HG03280 (cell line): Measurements from ENCODE around the gene TNFAIP1.

Experiments used
- ATAC-seq: cut with Tn5 transposase; IDR thresholded peaks from one replicate; pipeline ENCODE4 v1.9.1; 2021; ENCODE audit warnings: mild to moderate bottlenecking, moderate library complexity; ENCODE audit not compliant: unreplicated experiment

Gene TNFAIP1

GRCh38 chr17:28344435-28344901, 8.9 kb downstream of the TNFAIP1 start:
- ATAC-seq = no peak

GRCh38 chr17:28345419-28346198, 10.0 kb downstream of the TNFAIP1 start:
- ATAC-seq = no peak

DNA sequence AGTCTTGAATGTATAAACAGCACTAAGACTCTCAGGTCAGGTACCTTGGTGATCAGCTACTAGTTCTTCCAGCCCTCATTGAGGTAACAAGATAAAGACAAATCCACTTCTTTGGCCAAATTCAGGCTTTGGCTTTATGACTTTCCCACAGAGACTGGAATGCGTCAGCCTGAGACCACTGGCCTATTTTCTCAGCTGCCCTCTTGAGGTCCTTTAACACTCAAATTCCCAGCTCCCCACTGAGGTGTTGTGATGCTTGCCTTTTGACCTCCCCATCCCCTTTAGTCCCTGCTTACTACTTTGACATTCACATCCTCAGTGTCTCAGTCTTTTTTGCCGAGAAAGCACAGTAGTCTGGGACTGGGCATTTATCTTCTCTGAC, 10.6 kb downstream of the TNFAIP1 start:
- ATAC-seq = no peak

GRCh38 chr17:28346746-28347246, 11.2 kb downstream of the TNFAIP1 start:
- no peak for ATAC-seq

DNA sequence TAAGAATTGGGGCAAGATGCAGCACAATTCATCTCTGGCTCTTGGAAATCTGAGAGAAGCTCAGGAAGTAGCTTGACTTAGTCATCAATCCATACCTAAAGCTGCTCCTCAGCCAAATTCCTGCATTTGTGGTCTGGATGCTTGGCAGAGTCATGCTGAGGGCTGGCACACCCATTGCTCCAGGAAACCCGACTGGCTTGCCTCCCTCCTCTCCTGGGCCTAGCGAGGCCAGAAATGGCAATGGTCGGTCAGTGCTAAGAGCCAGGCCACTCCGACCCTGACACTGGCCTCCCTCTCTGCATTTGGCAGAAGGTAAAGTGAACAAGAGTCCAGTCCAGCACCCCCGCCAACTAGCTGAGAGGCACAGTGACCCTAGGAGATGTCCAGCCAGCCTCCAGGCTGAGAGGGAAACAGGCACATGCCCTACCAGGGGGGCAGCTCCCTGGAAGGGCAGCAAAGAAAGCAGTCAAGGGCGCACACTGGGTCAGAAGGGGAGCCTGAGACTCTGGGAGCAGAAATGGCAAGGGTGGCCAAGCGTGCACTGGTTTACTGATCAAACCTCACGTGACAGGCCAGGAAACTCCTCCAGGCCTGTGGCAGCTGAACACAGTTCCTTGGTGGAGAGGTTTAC, 11.8 kb downstream of the TNFAIP1 start:
- ATAC-seq = no peak

DNA sequence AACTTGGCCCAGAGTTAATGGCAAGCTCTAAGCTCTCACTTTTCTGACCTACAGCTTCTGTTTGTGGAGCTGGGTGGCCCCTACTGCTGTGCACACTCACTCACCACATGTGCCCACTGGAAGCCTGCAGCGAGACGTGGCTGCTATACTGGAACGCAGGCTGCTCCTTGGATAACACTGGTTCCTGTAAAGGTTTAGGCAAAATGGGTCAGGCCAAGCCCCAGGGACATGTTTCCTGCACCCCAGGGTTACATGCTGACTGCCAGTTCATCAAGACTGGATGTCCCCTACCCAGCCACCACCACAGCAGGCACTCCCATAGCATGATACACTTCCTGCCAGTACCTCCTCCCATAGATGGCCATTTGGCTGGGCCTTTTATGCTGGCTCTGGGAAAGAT, 13.4 kb downstream of the TNFAIP1 start:
- no peak for ATAC-seq

DNA sequence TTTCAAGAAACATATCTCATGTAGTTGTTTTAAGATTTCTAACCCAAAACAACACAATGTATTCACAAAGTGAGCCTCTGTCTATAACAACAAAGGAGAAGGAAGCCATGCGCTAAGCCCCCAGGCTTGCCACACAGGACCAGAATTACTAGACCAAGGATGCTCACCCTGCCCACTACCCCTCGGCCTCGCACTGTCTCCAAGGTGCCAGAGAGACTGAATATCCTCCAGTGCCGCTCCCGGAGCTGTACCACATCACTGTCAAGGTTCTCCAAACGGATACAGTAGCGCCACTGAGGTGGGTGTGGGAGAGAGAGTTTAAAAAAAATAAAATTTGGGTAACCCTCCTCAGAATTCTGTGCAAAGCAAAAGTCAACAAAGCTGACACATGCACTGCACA, 14.7 kb downstream of the TNFAIP1 start:
- ATAC-seq = no peak

DNA sequence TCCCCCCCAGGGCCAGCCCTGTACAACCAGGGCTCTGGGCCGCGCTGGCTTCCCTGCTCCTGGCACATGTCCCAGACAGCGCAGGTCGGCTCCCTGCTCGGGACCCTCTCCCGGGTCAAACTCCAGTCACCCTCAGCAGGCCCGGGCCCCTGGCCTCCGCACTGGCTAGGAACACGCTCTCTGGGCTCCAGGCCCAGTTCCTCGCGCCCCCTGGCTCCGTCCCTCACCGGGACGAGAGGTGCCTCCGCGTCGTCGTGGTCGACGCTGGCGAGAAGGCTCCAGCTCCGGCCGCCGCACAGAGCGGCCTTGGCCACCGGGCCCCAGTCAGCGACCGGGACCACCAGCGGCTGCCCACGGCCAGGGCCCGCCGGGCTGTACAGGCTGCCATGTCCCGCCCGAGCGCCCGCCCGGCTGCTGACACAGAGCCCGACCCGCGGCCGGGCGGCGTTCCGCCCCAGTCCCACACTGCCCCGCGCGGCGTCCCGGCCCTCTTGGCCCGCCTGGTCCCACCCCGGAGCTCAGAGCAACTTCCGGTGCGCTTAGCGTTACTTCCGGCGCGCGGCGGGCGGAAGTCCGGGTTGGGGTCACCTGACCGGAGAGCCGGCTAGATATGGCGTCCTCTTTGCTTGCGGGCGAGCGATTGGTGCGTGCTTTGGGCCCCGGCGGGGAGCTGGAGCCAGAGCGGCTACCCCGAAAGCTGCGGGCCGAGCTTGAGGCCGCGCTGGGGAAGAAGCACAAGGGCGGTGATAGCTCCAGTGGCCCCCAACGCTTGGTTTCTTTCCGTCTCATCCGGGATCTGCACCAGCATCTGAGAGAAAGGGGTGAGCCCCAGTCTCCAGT, 21.7 kb downstream of the TNFAIP1 start, which contains the start of gene POLDIP2:
TSS of gene POLDIP2 (minus strand) at position 467 of the 840 bp plus-strand sequence. CDS start at position 388, 79 bp downstream.
- peak; percentile 96 for ATAC-seq

GRCh38 chr17:28357901-28358197, 22.3 kb downstream of the TNFAIP1 start:
- ATAC-seq = no peak

- ATAC-seq = no peak
Observed at GRCh38 chr17:28363186-28363585, 27.6 kb downstream of the TNFAIP1 start.

- ATAC-seq = no peak
Observed at GRCh38 chr17:28363776-28364650, 28.5 kb downstream of the TNFAIP1 start.

GRCh38 chr17:28364665-28365363, 29.3 kb downstream of the TNFAIP1 start, which contains the start of gene SEBOX:
Gene SEBOX (minus strand): TSS chr17:28365199. CDS start chr17:28365151, 48 bp downstream.
- ATAC-seq = no peak

DNA sequence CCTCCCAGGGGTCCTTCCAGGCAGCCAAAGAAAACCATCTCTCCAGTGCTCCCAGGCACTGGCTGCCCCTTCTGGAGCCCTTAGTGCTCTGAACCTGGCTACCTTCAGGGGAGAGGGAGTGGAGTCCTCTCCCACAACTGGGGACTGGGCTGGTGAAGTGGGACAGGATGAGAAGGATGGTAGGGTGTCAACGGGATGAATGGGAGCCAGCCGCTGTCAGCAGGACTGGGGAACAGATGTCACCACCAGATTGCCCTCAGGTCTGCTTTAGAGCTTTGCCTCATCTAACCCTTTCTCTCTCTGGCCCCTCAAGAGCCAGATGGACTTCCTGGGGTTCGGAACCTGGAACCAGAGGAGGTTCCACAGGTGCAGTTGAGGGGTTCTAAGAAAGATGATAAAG, 29.9 kb downstream of the TNFAIP1 start:
- no peak for ATAC-seq

- no peak for ATAC-seq
Observed at GRCh38 chr17:28366605-28367004, 31.0 kb downstream of the TNFAIP1 start.

- ATAC-seq = no peak
Observed at GRCh38 chr17:28367641-28368305, 32.2 kb downstream of the TNFAIP1 start.

GRCh38 chr17:28368306-28368831, 32.8 kb downstream of the TNFAIP1 start:
- ATAC-seq = no peak

DNA sequence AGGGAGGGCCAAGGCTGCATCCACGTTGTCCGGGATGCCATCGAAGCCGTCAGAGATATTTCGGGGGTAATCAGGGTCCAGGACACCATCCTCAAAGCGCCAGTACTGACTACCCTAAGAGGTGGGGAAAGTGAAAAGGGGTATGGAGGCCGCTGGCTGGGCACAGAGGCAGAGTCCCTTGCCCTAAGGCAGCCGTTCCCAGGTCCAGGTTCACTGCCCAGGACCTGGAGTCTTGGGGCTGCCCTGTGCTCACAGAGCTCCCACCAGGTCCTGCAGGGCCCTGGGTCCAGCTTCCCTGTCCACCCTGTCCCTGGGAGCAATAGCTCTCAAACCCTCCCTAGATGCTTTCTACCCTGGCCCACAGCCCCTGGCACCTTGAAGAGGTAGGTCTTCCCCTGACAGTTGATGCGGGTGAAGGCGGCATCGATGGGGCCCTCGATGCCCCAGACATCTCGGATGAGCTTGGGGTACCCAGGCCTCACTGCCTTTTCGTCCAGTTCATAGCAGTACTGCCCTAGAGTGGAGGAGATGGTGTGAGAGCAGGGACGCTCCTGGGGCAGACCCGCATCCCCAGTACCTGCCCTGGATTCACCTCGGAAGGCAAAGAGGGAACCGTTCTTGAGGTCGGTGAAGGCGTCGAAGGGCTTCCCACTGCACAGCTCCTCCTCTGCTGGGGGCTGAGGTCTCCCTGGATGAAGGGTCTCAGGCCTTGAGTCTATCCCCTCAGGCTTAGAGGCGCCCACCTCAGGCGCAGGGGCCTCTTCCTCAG, 33.5 kb downstream of the TNFAIP1 start:
- no peak for ATAC-seq

GRCh38 chr17:28369684-28370034, 34.1 kb downstream of the TNFAIP1 start:
- no peak for ATAC-seq
